Memory B cell (primary cell): Measurements from ENCODE around the gene CEP85L.
"Not testable (repeated sequence)": the region's sequence is repeated elsewhere in the genome, so short reads cannot be mapped to it uniquely, and the experiment has no call there.

Experiments used
- ATAC-seq: fragments of 150-1000 bp; cut with Tn5 transposase; 2 replicates; pipeline ENCODE4 v1.10.0; 2021; ENCODE audit warnings: low read depth, mild to moderate bottlenecking, moderate library complexity
- DNase-seq, 2 donors: peaks; one replicate each; pipeline ENCODE4 v3.0.0; 2022; ENCODE audit warnings: low spot score in 2 of 2
- H3K27ac Mint-ChIP-seq: one replicate; pipeline ENCODE4 v1.8.0; 2022; ENCODE audit warnings: mild to moderate bottlenecking, moderate library complexity, mixed read lengths
- H3K27me3 Mint-ChIP-seq: one replicate; pipeline ENCODE4 v1.8.0; 2022; ENCODE audit warnings: mixed read lengths
- H3K36me3 Mint-ChIP-seq: one replicate; pipeline ENCODE4 v1.8.0; 2022; ENCODE audit warnings: mild to moderate bottlenecking, mixed read lengths
- H3K4me1 Mint-ChIP-seq: one replicate; pipeline ENCODE4 v1.8.0; 2022; ENCODE audit warnings: mixed read lengths
- H3K4me3 Mint-ChIP-seq: one replicate; pipeline ENCODE4 v1.8.0; 2022; ENCODE audit warnings: mild to moderate bottlenecking, moderate library complexity, mixed read lengths
- H3K9me3 Mint-ChIP-seq: one replicate; pipeline ENCODE4 v1.8.0; 2022; ENCODE audit warnings: mixed read lengths

Gene CEP85L

GRCh38 chr6:118488631-118489030 lies 162.8 kb downstream of the CEP85L start:
- Mint-ChIP-seq H3K4me1 (peaks cover 4% of the 10 kb centered on the region), H3K9me3 (peaks cover 11% of the 10 kb centered on the region), H3K27me3 (no peaks in the 10 kb centered on the region), H3K36me3 (peaks cover 62% of the 10 kb centered on the region), H3K4me3 (no peak overlapping the region), H3K27ac (no peak overlapping the region)
- ATAC-seq (no peak), DNase-seq (no peak)

- peaks cover 11% of the 10 kb centered on the region for H3K9me3 Mint-ChIP-seq
- H3K27ac Mint-ChIP-seq: no peak overlapping the region
- no peaks in the 10 kb centered on the region for H3K27me3 Mint-ChIP-seq
- H3K4me1 Mint-ChIP-seq: peaks cover 4% of the 10 kb centered on the region
- no peak for ATAC-seq
- peaks cover 50% of the 10 kb centered on the region for H3K36me3 Mint-ChIP-seq
- H3K4me3 Mint-ChIP-seq: no peak overlapping the region
- no peak for DNase-seq
Measured at GRCh38 chr6:118485601-118486550, 165.5 kb downstream of the CEP85L start.

- ATAC-seq (no peak), DNase-seq (no peak)
- no peaks in the 10 kb centered on the region for H3K4me1 Mint-ChIP-seq
- no peak overlapping the region for H3K27ac Mint-ChIP-seq
- peaks cover 18% of the 10 kb centered on the region for H3K36me3 Mint-ChIP-seq
- no peaks in the 10 kb centered on the region for H3K9me3 Mint-ChIP-seq
- H3K27me3 Mint-ChIP-seq: no peaks in the 10 kb centered on the region
- H3K4me3 Mint-ChIP-seq: no peak overlapping the region
Measured at GRCh38 chr6:118476551-118476950, 174.8 kb downstream of the CEP85L start.

GRCh38 chr6:118473266-118473665 lies 178.1 kb downstream of the CEP85L start:
- H3K9me3 Mint-ChIP-seq: no peaks in the 10 kb centered on the region
- H3K27ac Mint-ChIP-seq: no peak overlapping the region
- DNase-seq (no peak), ATAC-seq (no peak)
- no peak overlapping the region for H3K4me3 Mint-ChIP-seq
- H3K36me3 Mint-ChIP-seq: peaks cover 28% of the 10 kb centered on the region
- no peaks in the 10 kb centered on the region for H3K27me3 Mint-ChIP-seq
- no peaks in the 10 kb centered on the region for H3K4me1 Mint-ChIP-seq

GRCh38 chr6:118469468-118469867 lies 181.9 kb downstream of the CEP85L start:
- DNase-seq (no peak), ATAC-seq (no peak)
- Mint-ChIP-seq H3K4me3 (no peak overlapping the region), H3K27me3 (no peaks in the 10 kb centered on the region), H3K4me1 (no peaks in the 10 kb centered on the region), H3K27ac (no peak overlapping the region), H3K9me3 (no peaks in the 10 kb centered on the region), H3K36me3 (peaks cover 48% of the 10 kb centered on the region)

GRCh38 chr6:118468682-118469465 lies 182.5 kb downstream of the CEP85L start:
- H3K9me3 Mint-ChIP-seq: no peaks in the 10 kb centered on the region
- ATAC-seq: no peak
- no peak for DNase-seq
- no peaks in the 10 kb centered on the region for H3K27me3 Mint-ChIP-seq
- peaks cover 50% of the 10 kb centered on the region for H3K36me3 Mint-ChIP-seq
- no peak overlapping the region for H3K27ac Mint-ChIP-seq
- no peak overlapping the region for H3K4me3 Mint-ChIP-seq
- H3K4me1 Mint-ChIP-seq: no peaks in the 10 kb centered on the region

- Mint-ChIP-seq H3K36me3 (peaks cover 45% of the 10 kb centered on the region), H3K27me3 (no peaks in the 10 kb centered on the region), H3K27ac (no peak overlapping the region), H3K9me3 (no peaks in the 10 kb centered on the region), H3K4me3 (no peak overlapping the region), H3K4me1 (no peaks in the 10 kb centered on the region)
- ATAC-seq: no peak
- DNase-seq: no peak
Measured at GRCh38 chr6:118467181-118467580, 184.2 kb downstream of the CEP85L start.

GRCh38 chr6:118464620-118465019 lies 186.8 kb downstream of the CEP85L start:
- Mint-ChIP-seq H3K27ac (no peak overlapping the region), H3K4me3 (no peak overlapping the region), H3K9me3 (no peaks in the 10 kb centered on the region), H3K4me1 (no peaks in the 10 kb centered on the region), H3K36me3 (peaks cover 40% of the 10 kb centered on the region), H3K27me3 (no peaks in the 10 kb centered on the region)
- DNase-seq (no peak), ATAC-seq (no peak)

GRCh38 chr6:118460958-118461470 lies 190.4 kb downstream of the CEP85L start:
- H3K4me3 Mint-ChIP-seq: no peak overlapping the region
- H3K4me1 Mint-ChIP-seq: no peaks in the 10 kb centered on the region
- no peaks in the 10 kb centered on the region for H3K9me3 Mint-ChIP-seq
- H3K27ac Mint-ChIP-seq: no peak overlapping the region
- H3K27me3 Mint-ChIP-seq: no peaks in the 10 kb centered on the region
- H3K36me3 Mint-ChIP-seq: peaks cover 14% of the 10 kb centered on the region
- DNase-seq (no peak), ATAC-seq (no peak)

- no peaks in the 10 kb centered on the region for H3K27me3 Mint-ChIP-seq
- peaks cover 2% of the 10 kb centered on the region for H3K36me3 Mint-ChIP-seq
- peaks cover 13% of the 10 kb centered on the region for H3K9me3 Mint-ChIP-seq
- no peak overlapping the region for H3K27ac Mint-ChIP-seq
- H3K4me1 Mint-ChIP-seq: no peaks in the 10 kb centered on the region
- no peak overlapping the region for H3K4me3 Mint-ChIP-seq
- DNase-seq: no peak
- no peak for ATAC-seq
Measured at GRCh38 chr6:118456982-118457381, 194.4 kb downstream of the CEP85L start.

GRCh38 chr6:118451839-118452238 lies 199.6 kb downstream of the CEP85L start:
- no peaks in the 10 kb centered on the region for H3K27me3 Mint-ChIP-seq
- no peak for DNase-seq
- H3K4me3 Mint-ChIP-seq: no peak overlapping the region
- H3K27ac Mint-ChIP-seq: no peak overlapping the region
- H3K4me1 Mint-ChIP-seq: no peaks in the 10 kb centered on the region
- no peak for ATAC-seq
- peaks cover 4% of the 10 kb centered on the region for H3K36me3 Mint-ChIP-seq
- peaks cover 26% of the 10 kb centered on the region for H3K9me3 Mint-ChIP-seq

- Mint-ChIP-seq H3K36me3 (peaks cover 15% of the 10 kb centered on the region), H3K27ac (no peak overlapping the region), H3K4me3 (no peak overlapping the region), H3K9me3 (peaks cover 12% of the 10 kb centered on the region), H3K27me3 (no peaks in the 10 kb centered on the region), H3K4me1 (no peaks in the 10 kb centered on the region)
- DNase-seq (no peak), ATAC-seq (no peak)
Measured at GRCh38 chr6:118444796-118445195, 206.6 kb downstream of the CEP85L start.

GRCh38 chr6:118436482-118436881 lies 214.9 kb downstream of the CEP85L start:
- Mint-ChIP-seq H3K27ac (no peak overlapping the region), H3K4me3 (no peak overlapping the region), H3K4me1 (no peaks in the 10 kb centered on the region), H3K9me3 (peaks cover 5% of the 10 kb centered on the region), H3K27me3 (no peaks in the 10 kb centered on the region), H3K36me3 (no peaks in the 10 kb centered on the region)
- no peak for DNase-seq
- no peak for ATAC-seq

GRCh38 chr6:118434147-118434546 lies 217.2 kb downstream of the CEP85L start:
- H3K4me1 Mint-ChIP-seq, H3K27ac Mint-ChIP-seq, H3K36me3 Mint-ChIP-seq, H3K4me3 Mint-ChIP-seq, ATAC-seq, H3K27me3 Mint-ChIP-seq, DNase-seq, H3K9me3 Mint-ChIP-seq: not testable (repeated sequence)
